Colonic mucosa (tissue), 4 donors: ENCODE measurements around the gene BEST3. TPM values are rescaled to one million over a fixed set of nuclear protein-coding genes. Genes with fewer than 3 reads are reported as not detected.
"Not testable (repeated sequence)": the region's sequence is repeated elsewhere in the genome, so short reads cannot be mapped to it uniquely, and the experiment has no call there.

ENCODE experiments used
- DNase-seq: peaks from one replicate; pipeline ENCODE4 v3.0.0-alpha.2; 2020
- H3K27ac ChIP-seq: fragments of 200-600 bp; one replicate; pipeline ENCODE4 v1.8.0; 2021
- H3K27me3 ChIP-seq: fragments of 200-600 bp; one replicate; pipeline ENCODE4 v1.8.0; 2021
- H3K36me3 ChIP-seq: fragments of 200-600 bp; one replicate; pipeline ENCODE4 v1.8.0; 2021
- H3K4me1 ChIP-seq: fragments of 200-600 bp; one replicate; pipeline ENCODE4 v1.8.0; 2021; ENCODE audit warnings: mild to moderate bottlenecking
- H3K4me3 ChIP-seq: fragments of 200-600 bp; one replicate; pipeline ENCODE4 v1.8.0; 2021
- H3K9ac ChIP-seq, 2 donors: one replicate each; pipeline ENCODE4 v1.7.0; 2013; ENCODE audit warnings: control low read depth in 2 of 2, low read depth in 2 of 2, low read length in 2 of 2
- H3K9me3 ChIP-seq: fragments of 200-600 bp; one replicate; pipeline ENCODE4 v1.8.0; 2021
- CTCF ChIP-seq: fragments of 200-600 bp; IDR thresholded peaks from one replicate; pipeline ENCODE4 v1.8.0; 2022; ENCODE audit warnings: antibody characterized with exemption, mild to moderate bottlenecking
- intact Hi-C: fragments of 100-400 bp; cut with DNase I; formaldehyde crosslinking; loops from one replicate; pipeline ENCODE4 v1.14.1; 2022
- total RNA-seq, 2 donors: library from RNA; stranded (reverse); fragmentation: NEBNext Ultra II Directional in 1 of 2; extraction: Animal tissue kit (Norgen Biotek cat#: 25700) in 1 of 2; gene quantifications; one replicate each; pipeline ENCODE4 v1.2.1, GENCODE V29; 2021
- donor health status: healthy.
- donor health status: DM: no; HTN: no; CAD: no.
- donor health status: DM: no; HTN: no; CAD: no.

Gene BEST3
- total RNA-seq, 2 donors from 2014 or later: not detected

- no peak within 1 kb of the TSS for H3K27ac ChIP-seq
- H3K4me3 ChIP-seq: no peak within 1 kb of the TSS
- no peak within 1 kb of the TSS for H3K9ac ChIP-seq
- intact Hi-C loops: no loop called here
- no peaks in the 10 kb centered on the region for H3K36me3 ChIP-seq
- DNase-seq: no peak
- no peaks in the 10 kb centered on the region for H3K4me1 ChIP-seq
- no peaks in the 10 kb centered on the region for H3K9me3 ChIP-seq
- TF ChIP-seq CTCF: no peak
- no peaks in the 10 kb centered on the region for H3K27me3 ChIP-seq
Observed at GRCh38 chr12:69610729-69611128, 88.4 kb downstream of the BEST3 start, which contains the start of gene LRRC10. Gene LRRC10 (minus strand): TSS chr12:69610907. CDS start chr12:69610838, 69 bp downstream.

- intact Hi-C loops: no loop called here
- Histone ChIP-seq H3K36me3 (no peaks in the 10 kb centered on the region), H3K4me1 (no peaks in the 10 kb centered on the region), H3K4me3 (no peak overlapping the region), H3K27me3 (no peaks in the 10 kb centered on the region), H3K9ac (no peak overlapping the region), H3K27ac (no peak overlapping the region), H3K9me3 (no peaks in the 10 kb centered on the region)
- TF ChIP-seq CTCF: no peak
- DNase-seq: no peak
Observed at GRCh38 chr12:69610126-69610525, 89.0 kb downstream of the BEST3 start.

- TF ChIP-seq CTCF: no peak
- intact Hi-C loops: no loop called here
- H3K4me3 ChIP-seq: no peak overlapping the region
- no peaks in the 10 kb centered on the region for H3K27me3 ChIP-seq
- no peaks in the 10 kb centered on the region for H3K4me1 ChIP-seq
- H3K27ac ChIP-seq: no peak overlapping the region
- no peak for DNase-seq
- H3K36me3 ChIP-seq: no peaks in the 10 kb centered on the region
- no peak overlapping the region for H3K9ac ChIP-seq
- H3K9me3 ChIP-seq: no peaks in the 10 kb centered on the region
Observed at GRCh38 chr12:69608114-69608513, 91.0 kb downstream of the BEST3 start.

DNA sequence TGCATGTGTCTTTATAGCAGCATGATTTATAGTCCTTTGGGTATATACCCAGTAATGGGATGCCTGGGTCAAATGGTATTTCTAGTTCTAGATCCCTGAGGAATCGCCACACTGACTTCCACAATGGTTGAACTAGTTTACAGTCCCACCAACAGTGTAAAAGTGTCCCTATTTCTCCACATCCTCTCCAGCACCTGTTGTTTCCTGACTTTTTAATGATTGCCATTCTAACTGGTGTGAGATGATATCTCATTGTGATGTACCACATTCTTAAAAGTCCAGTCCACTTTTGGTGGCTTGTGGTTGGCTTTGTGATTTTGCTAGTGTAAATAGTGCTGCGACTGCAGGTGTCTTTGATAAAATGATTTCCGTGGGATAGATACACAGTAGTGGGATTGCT is 94.8 kb downstream of the BEST3 start:
- H3K4me1 ChIP-seq, H3K27me3 ChIP-seq, H3K9me3 ChIP-seq, H3K9ac ChIP-seq, DNase-seq, H3K4me3 ChIP-seq, H3K27ac ChIP-seq, intact Hi-C loops, H3K36me3 ChIP-seq: not testable (repeated sequence)

Other genes starting within 250 kb of the BEST3 start
- 10 to 100 TPM; 22.4 to 28.4 TPM for gene FRS2, start 228.9 kb downstream of the BEST3 start, total RNA-seq
- gene CCT2, start 113.8 kb downstream of the BEST3 start, total RNA-seq: 100 to 1,000 TPM; 104 to 223 TPM
- not detected for gene LRRC10, start 88.4 kb downstream of the BEST3 start, total RNA-seq
- gene RAB3IP, start 39.6 kb upstream of the BEST3 start, total RNA-seq: 10 to 100 TPM; 34.5 to 43.6 TPM
- under 1 TPM; 0.37 to 0.45 TPM for gene MYRFL, start 125.9 kb upstream of the BEST3 start, total RNA-seq